Left lung (tissue), 10 donors: Measurements from ENCODE around the gene PSEN1. TPM values are rescaled to one million over a fixed set of nuclear protein-coding genes. Genes with fewer than 3 reads are reported as not detected.

ENCODE experiments used
- ATAC-seq: fragments of 200-7000 bp; cut with Tn5 transposase; one replicate; pipeline ENCODE4 v1.9.1; 2020; ENCODE audit warnings: moderate library complexity
- DNase-seq, 4 donors: peaks; one replicate each; pipeline ENCODE4 v3.0.0-alpha.2; 2013 to 2020
- H3K27ac ChIP-seq, 2 donors: fragments of 200-600 bp; sonication (generic) in 1 of 2; one replicate each; pipeline versions ENCODE4 v1.5.0 to v1.8.0; 2020 to 2021
- H3K27me3 ChIP-seq, 2 donors: fragments of 200-600 bp; sonication (generic) in 1 of 2; one replicate each; pipeline versions ENCODE4 v1.5.0 to v1.8.0; 2020 to 2021
- H3K36me3 ChIP-seq, 2 donors: fragments of 200-600 bp; sonication (generic) in 1 of 2; one replicate each; pipeline versions ENCODE4 v1.5.0 to v1.8.0; 2020 to 2021
- H3K4me1 ChIP-seq, 2 donors: fragments of 200-600 bp; one replicate each; pipeline ENCODE4 v1.8.0; 2021
- H3K4me3 ChIP-seq, 2 donors: fragments of 200-600 bp; sonication (generic) in 1 of 2; one replicate each; pipeline versions ENCODE4 v1.5.0 to v1.8.0; 2020 to 2021; ENCODE audit warnings: mild to moderate bottlenecking in 1 of 2
- H3K9me3 ChIP-seq, 2 donors: fragments of 200-600 bp; sonication (generic) in 1 of 2; one replicate each; pipeline versions ENCODE4 v1.5.0 to v1.8.0; 2020 to 2021
- CTCF ChIP-seq, 2 donors: fragments of 200-600 bp; sonication (generic) in 1 of 2; IDR thresholded peaks; one replicate each; pipeline versions ENCODE4 v1.5.0 to v1.8.0; 2021; ENCODE audit warnings: antibody characterized with exemption in 2 of 2
- intact Hi-C, 2 donors: fragments of 100-400 bp; cut with DNase I; formaldehyde crosslinking; loops; one replicate each; pipeline versions ENCODE4 v1.11.2 to v1.14.2; 2022
- polyA plus RNA-seq, 6 donors: library from polyadenylated mRNA; unstranded; fragments of 120-200 nt; gene quantifications; one replicate each; pipeline ENCODE4 v1.2.1, GENCODE V29; 2013; ENCODE audit not compliant: insufficient read length in 6 of 6
- total RNA-seq, 2 donors: library from RNA; stranded (reverse); fragmentation: NEBNext Ultra II Directional; extraction: Animal tissue kit (Norgen Biotek cat#: 25700); gene quantifications; one replicate each; pipeline ENCODE4 v1.2.1, GENCODE V29; 2021
- donor health status: DM: no; HTN: yes; CAD: no.
- donor health status: DM: no; HTN: no; CAD: no.

PSEN1 gene
- total and polyA plus RNA-seq, 8 donors: 50.1 to 67.8 (median 54.3) TPM

GRCh38 chr14:73258845-73259611, 122.7 kb downstream of the PSEN1 start:
- DNase-seq (no peak), ATAC-seq (no peak)
- Histone ChIP-seq H3K4me1 (no peaks in the 10 kb centered on the region), H3K9me3 (no peaks in the 10 kb centered on the region), H3K27me3 (no peaks in the 10 kb centered on the region), H3K27ac (no peak overlapping the region), H3K36me3 (no peaks in the 10 kb centered on the region), H3K4me3 (no peak overlapping the region)
- TF ChIP-seq CTCF (IDR thresholded peaks at IDR 0.05): no peak
- intact Hi-C loops: no loop called here

DNA sequence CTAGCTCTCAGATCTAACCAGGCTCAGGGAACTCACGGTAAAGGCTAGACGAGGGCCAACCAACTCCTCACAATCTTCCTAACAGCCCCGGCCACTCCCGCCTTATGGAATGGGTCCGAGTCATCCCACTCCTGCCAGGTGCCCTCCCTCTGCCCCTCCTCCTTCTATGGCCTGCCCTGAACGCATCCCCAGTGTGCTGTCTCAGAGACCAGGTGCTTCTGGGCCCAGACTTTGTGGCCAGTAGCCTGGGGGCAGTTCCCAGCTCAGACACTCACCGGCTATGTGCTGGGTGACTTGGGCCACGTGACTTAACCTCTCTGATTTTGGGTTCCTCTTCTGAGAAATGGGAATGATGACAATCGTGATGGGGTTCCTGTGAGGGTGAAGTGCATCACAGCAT, 123.5 kb downstream of the PSEN1 start:
- Histone ChIP-seq H3K27me3 (no peaks in the 10 kb centered on the region), H3K4me1 (no peaks in the 10 kb centered on the region), H3K36me3 (no peaks in the 10 kb centered on the region), H3K4me3 (no peak overlapping the region), H3K27ac (no peak overlapping the region), H3K9me3 (no peaks in the 10 kb centered on the region)
- intact Hi-C loops: no loop called here
- ATAC-seq: no peak
- TF ChIP-seq CTCF (IDR thresholded peaks at IDR 0.05): no peak
- no peak for DNase-seq

GRCh38 chr14:73260574-73260973, 124.3 kb downstream of the PSEN1 start:
- H3K4me1 ChIP-seq: no peaks in the 10 kb centered on the region
- DNase-seq (no peak), ATAC-seq (no peak)
- no peak overlapping the region for H3K4me3 ChIP-seq
- TF ChIP-seq CTCF (IDR thresholded peaks at IDR 0.05): no peak
- H3K36me3 ChIP-seq: no peaks in the 10 kb centered on the region
- H3K27me3 ChIP-seq: no peaks in the 10 kb centered on the region
- no peak overlapping the region for H3K27ac ChIP-seq
- H3K9me3 ChIP-seq: no peaks in the 10 kb centered on the region
- intact Hi-C loops: no loop called here

- H3K9me3 ChIP-seq: no peaks in the 10 kb centered on the region
- TF ChIP-seq CTCF (IDR thresholded peaks at IDR 0.05): no peak
- no peak for ATAC-seq
- no peak overlapping the region for H3K27ac ChIP-seq
- no peaks in the 10 kb centered on the region for H3K36me3 ChIP-seq
- intact Hi-C loops: no loop called here
- no peak for DNase-seq
- no peaks in the 10 kb centered on the region for H3K4me1 ChIP-seq
- H3K4me3 ChIP-seq: no peak overlapping the region
- no peaks in the 10 kb centered on the region for H3K27me3 ChIP-seq
Observed at GRCh38 chr14:73261075-73261474, 124.8 kb downstream of the PSEN1 start.

DNA sequence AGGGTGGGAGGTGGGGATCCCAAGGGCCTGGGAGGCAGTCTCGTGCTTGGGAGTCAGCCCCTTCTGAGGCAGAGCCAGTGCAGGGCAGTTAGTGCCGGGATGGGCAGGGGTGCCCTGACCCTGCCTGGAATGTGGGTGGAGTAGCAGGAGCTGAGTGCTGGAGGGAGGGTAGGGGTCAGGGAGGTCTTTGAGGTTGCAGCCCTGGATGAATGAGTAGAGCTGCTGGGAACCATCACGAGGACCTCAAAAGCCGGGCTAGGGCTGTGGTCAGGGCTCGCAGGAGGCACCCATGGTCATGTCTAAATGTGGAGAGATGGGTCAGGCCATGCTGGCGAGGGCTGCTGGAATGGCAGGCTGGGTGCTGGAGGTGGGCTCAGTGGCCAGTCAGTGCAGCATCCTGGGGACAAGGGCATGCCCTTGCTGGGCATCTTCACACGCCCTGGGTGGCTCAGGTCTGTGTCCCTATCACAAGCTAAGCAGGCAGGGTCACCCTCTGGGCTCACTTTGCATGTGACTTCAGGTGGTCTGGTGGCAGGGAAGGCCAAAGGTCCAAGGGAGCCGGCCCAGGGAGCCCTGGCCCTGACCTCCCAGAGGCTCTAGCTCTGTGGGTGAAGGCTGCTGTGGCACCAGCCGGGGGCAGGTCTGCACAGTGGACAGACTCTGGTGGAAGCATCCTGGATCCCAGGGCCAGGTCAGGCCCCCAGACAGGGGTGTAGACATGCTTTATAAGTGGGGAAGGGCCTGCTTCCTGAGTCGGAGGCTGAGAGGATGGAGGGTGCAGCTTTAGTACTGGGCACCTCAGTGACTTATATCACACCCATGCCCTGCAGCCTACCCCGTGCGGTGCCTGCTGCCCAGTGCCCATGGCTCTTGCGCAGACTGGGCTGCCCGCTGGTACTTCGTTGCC, 125.5 kb downstream of the PSEN1 start:
- no peaks in the 10 kb centered on the region for H3K36me3 ChIP-seq
- H3K4me3 ChIP-seq: no peak overlapping the region
- ATAC-seq (no peak), DNase-seq (no peak)
- no peak overlapping the region for H3K27ac ChIP-seq
- intact Hi-C loops: no loop called here
- no peaks in the 10 kb centered on the region for H3K9me3 ChIP-seq
- H3K4me1 ChIP-seq: no peaks in the 10 kb centered on the region
- no peak for TF ChIP-seq CTCF (IDR thresholded peaks at IDR 0.05)
- no peaks in the 10 kb centered on the region for H3K27me3 ChIP-seq
